HepG2 (cell line): ENCODE data around the gene DALRD3.

Source experiments
- ETV6 ChIP-seq: sonication (generic); formaldehyde crosslinking; conservative IDR thresholded peaks from 2 replicates; pipeline ENCODE4 v1.4.0; 2020; ENCODE audit warnings: missing genetic modification reagents
- TF ChIP-seq, protein P1 (sequence below): sonication (generic); formaldehyde crosslinking; IDR thresholded peaks from 2 replicates; pipeline ENCODE4 v1.5.0; 2020; ENCODE audit warnings: mild to moderate bottlenecking, missing genetic modification reagents, moderate library complexity

DNA sequence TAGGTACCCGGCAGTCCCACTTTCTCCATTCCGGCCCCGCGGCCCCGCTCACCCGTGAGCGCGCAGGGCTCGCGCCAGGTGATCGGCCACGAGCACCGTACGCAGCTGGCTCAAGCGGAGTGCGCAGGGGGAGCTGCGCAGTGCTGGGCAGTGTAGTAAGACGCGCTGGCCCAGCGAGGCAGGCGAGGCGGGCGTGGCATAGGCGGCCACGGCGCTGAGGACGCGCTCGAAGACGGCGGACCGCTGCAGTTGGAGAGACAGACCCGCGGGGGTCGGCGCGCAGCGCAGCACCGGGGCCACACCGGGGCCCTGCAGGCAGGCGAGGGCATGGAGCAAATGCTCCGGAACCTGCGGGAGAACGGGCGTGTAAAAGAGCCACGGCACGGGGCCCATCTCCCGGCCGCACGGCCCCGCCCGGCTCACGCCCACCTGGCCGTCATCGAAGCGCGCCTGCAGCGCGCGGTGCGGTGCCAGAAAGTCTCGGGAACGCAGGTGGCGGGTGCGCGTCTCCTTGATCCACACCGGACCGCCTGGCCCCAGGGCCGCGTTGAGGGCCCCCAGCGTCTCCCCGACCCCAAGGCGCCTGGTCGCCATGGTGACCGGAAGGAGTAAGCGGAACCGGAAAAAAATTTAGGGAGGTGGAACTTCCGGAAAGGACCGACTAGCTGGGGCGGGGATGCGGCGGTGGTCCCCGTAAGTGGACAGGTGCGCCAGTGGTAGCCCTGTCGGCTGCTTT lies at the start of gene DALRD3:
- TF ChIP-seq ETV6 (CRISPR knock-in tag) = no peak
- TF ChIP-seq, protein P1, sequence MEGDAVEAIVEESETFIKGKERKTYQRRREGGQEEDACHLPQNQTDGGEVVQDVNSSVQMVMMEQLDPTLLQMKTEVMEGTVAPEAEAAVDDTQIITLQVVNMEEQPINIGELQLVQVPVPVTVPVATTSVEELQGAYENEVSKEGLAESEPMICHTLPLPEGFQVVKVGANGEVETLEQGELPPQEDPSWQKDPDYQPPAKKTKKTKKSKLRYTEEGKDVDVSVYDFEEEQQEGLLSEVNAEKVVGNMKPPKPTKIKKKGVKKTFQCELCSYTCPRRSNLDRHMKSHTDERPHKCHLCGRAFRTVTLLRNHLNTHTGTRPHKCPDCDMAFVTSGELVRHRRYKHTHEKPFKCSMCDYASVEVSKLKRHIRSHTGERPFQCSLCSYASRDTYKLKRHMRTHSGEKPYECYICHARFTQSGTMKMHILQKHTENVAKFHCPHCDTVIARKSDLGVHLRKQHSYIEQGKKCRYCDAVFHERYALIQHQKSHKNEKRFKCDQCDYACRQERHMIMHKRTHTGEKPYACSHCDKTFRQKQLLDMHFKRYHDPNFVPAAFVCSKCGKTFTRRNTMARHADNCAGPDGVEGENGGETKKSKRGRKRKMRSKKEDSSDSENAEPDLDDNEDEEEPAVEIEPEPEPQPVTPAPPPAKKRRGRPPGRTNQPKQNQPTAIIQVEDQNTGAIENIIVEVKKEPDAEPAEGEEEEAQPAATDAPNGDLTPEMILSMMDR = 0 out of 2 replicates have a peak, but pooled peaks have one; percentile 5
